Left ventricle myocardium inferior (tissue), 1 donor: ENCODE measurements around the gene SEC24A. TPM values are rescaled to one million over a fixed set of nuclear protein-coding genes. Genes with fewer than 3 reads are reported as not detected.
"Not testable (repeated sequence)": the region's sequence is repeated elsewhere in the genome, so short reads cannot be mapped to it uniquely, and the experiment has no call there.

Experiments
- DNase-seq: peaks from one replicate; pipeline ENCODE4 v3.0.0-alpha.2; 2020
- H3K27ac ChIP-seq: fragments of 200-600 bp; replicated peaks from 2 replicates; pipeline ENCODE4 v1.8.0; 2021
- H3K27me3 ChIP-seq: fragments of 200-600 bp; 2 replicates; pipeline ENCODE4 v1.8.0; 2021; ENCODE audit warnings: low read depth
- H3K36me3 ChIP-seq: fragments of 200-600 bp; 2 replicates; pipeline ENCODE4 v1.8.0; 2021
- H3K4me1 ChIP-seq: fragments of 200-600 bp; 2 replicates; pipeline ENCODE4 v1.8.0; 2021
- H3K4me3 ChIP-seq: fragments of 200-600 bp; 2 replicates; pipeline ENCODE4 v1.8.0; 2021; ENCODE audit warnings: mild to moderate bottlenecking, moderate library complexity
- H3K9me3 ChIP-seq: fragments of 200-600 bp; replicated peaks from 2 replicates; pipeline ENCODE4 v1.8.0; 2021
- CTCF ChIP-seq: fragments of 200-600 bp; IDR thresholded peaks from 2 replicates; pipeline ENCODE4 v1.8.0; 2021; ENCODE audit warnings: antibody characterized with exemption, mild to moderate bottlenecking, borderline replicate concordance
- intact Hi-C: fragments of 100-400 bp; cut with micrococcal nuclease; formaldehyde crosslinking; loops from one replicate; pipeline ENCODE4 v1.11.0; 2022
- total RNA-seq: library from RNA; stranded (reverse); fragmentation: NEBNext Ultra II Directional; extraction: Animal tissue kit (Norgen Biotek cat#: 25700); gene quantifications from one replicate; pipeline ENCODE4 v1.2.1, GENCODE V29; 2021
- donor health status: DM: no; HTN: yes; CAD: no; lungs with severe emphysema.

Gene SEC24A
- total RNA-seq, 1 donor from 2014 or later = 7.5 TPM

- no peaks in the 10 kb centered on the region for H3K9me3 ChIP-seq
- DNase-seq = no peak
- H3K36me3 ChIP-seq = peaks cover 99% of the 10 kb centered on the region
- H3K4me1 ChIP-seq = no peaks in the 10 kb centered on the region
- H3K27me3 ChIP-seq = no peaks in the 10 kb centered on the region
- intact Hi-C loops = no loop called here
- H3K27ac ChIP-seq = no peak overlapping the region
- no peak overlapping the region for H3K4me3 ChIP-seq
- TF ChIP-seq CTCF = no peak
Observed at GRCh38 chr5:134692722-134693121, 44.1 kb downstream of the SEC24A start.

- Histone ChIP-seq H3K4me3 (no peak overlapping the region), H3K4me1 (no peaks in the 10 kb centered on the region), H3K27me3 (no peaks in the 10 kb centered on the region), H3K36me3 (peaks cover 100% of the 10 kb centered on the region), H3K9me3 (no peaks in the 10 kb centered on the region), H3K27ac (no peak overlapping the region)
- no peak for TF ChIP-seq CTCF
- intact Hi-C loops = loop anchor here (10.0 kb wide), 1 partner anchor 76 kb away; no protein-coding TSS in a partner anchor
- DNase-seq = no peak
Observed at GRCh38 chr5:134708301-134708700, 59.7 kb downstream of the SEC24A start.

GRCh38 chr5:134714120-134714519, 65.5 kb downstream of the SEC24A start:
- Histone ChIP-seq H3K36me3 (peaks cover 99% of the 10 kb centered on the region), H3K9me3 (no peaks in the 10 kb centered on the region), H3K4me3 (no peak overlapping the region), H3K27ac (no peak overlapping the region), H3K4me1 (no peaks in the 10 kb centered on the region), H3K27me3 (no peaks in the 10 kb centered on the region)
- intact Hi-C loops = no loop called here
- DNase-seq = no peak
- TF ChIP-seq CTCF = no peak

GRCh38 chr5:134714541-134714940, 66.0 kb downstream of the SEC24A start:
- intact Hi-C loops = no loop called here
- Histone ChIP-seq H3K36me3 (peaks cover 99% of the 10 kb centered on the region), H3K9me3 (no peaks in the 10 kb centered on the region), H3K27ac (no peak overlapping the region), H3K4me3 (no peak overlapping the region), H3K27me3 (no peaks in the 10 kb centered on the region), H3K4me1 (no peaks in the 10 kb centered on the region)
- DNase-seq = no peak
- no peak for TF ChIP-seq CTCF

- DNase-seq, intact Hi-C loops, H3K27ac ChIP-seq, H3K9me3 ChIP-seq, H3K4me1 ChIP-seq, H3K4me3 ChIP-seq, H3K27me3 ChIP-seq: not testable (repeated sequence)
- peaks cover 99% of the 10 kb centered on the region for H3K36me3 ChIP-seq
Observed at GRCh38 chr5:134715466-134715865, 66.9 kb downstream of the SEC24A start.

GRCh38 chr5:134724872-134725271, 76.3 kb downstream of the SEC24A start:
- no peak for TF ChIP-seq CTCF
- intact Hi-C loops = no loop called here
- no peak for DNase-seq
- Histone ChIP-seq H3K4me1 (no peaks in the 10 kb centered on the region), H3K27ac (no peak overlapping the region), H3K4me3 (no peak overlapping the region), H3K27me3 (no peaks in the 10 kb centered on the region), H3K9me3 (no peaks in the 10 kb centered on the region), H3K36me3 (peaks cover 53% of the 10 kb centered on the region)
